HG02678 (cell line): ENCODE measurements around the gene ARMC7.
A peak's percentile ranks its signal among the peaks of the same experiment; 100 is the strongest.

Experiments used
- ATAC-seq: cut with Tn5 transposase; IDR thresholded peaks from one replicate; pipeline ENCODE4 v1.9.1; 2021; ENCODE audit warnings: mild to moderate bottlenecking, moderate library complexity; ENCODE audit not compliant: unreplicated experiment

The ARMC7 gene

DNA sequence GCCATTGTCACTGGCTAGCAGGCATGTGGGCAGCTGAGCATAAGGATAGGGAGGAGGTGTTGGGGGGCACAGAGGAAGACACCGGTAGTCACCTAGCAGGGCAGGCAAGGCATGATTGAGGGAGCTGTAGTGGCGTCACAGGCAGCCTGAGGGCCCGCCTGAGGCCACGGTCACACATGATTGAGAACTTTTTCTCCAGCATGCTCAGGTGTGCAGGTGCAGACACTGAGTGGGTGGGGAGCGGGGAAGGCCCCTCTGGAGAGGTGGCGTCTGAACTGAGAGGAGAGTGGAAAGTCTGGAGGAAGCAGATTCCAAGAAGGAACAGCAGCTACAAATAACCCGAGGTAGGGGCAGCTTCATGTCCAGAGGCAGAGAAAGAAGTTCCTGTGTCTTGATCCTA is 10.9 kb upstream of the ARMC7 start:
- ATAC-seq, result no peak

DNA sequence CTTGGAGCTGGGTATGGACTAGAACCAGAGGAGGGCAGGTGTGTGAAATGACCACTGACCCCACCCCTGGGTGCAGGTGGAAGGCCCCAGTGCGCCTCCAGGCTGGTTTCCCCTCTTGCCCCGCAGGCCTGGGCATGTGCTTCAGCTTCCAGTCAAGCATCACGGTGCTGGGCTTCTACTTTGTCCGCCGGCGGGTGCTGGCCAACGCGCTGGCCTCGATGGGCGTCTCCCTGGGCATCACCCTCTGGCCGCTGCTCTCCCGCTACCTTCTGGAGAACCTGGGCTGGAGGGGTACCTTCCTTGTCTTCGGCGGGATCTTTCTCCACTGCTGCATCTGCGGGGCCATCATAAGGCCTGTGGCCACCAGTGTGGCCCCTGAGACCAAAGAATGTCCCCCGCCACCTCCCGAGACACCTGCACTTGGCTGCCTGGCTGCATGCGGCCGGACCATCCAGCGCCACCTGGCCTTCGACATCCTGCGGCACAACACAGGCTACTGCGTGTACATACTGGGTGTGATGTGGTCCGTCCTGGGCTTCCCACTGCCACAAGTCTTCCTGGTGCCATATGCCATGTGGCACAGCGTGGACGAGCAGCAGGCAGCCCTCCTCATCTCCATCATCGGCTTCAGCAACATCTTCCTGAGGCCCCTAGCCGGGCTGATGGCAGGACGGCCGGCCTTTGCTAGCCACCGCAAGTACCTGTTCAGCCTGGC is 9.7 kb upstream of the ARMC7 start:
- no peak for ATAC-seq

DNA sequence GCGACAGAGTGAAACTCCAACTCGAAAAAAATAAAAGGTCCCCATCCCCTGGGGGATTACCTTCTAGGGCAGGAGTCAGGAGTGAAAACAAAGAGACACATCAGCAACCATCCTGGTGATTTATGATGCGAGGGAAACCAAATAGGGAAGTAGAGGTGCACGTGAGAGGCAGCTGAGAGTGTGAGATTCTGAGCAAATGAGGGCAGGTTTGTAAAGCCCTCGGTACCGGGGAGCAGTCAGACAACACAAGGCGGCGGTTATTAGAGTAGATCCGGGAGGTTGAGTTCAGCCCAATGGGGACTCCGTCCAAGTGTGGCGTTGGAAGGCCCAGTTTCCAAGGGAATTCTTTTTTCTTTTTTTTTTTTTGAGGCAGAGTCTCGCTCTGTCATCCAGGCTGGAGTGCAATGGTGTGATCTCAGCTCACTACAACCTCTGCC is 7.4 kb upstream of the ARMC7 start:
- no peak for ATAC-seq

DNA sequence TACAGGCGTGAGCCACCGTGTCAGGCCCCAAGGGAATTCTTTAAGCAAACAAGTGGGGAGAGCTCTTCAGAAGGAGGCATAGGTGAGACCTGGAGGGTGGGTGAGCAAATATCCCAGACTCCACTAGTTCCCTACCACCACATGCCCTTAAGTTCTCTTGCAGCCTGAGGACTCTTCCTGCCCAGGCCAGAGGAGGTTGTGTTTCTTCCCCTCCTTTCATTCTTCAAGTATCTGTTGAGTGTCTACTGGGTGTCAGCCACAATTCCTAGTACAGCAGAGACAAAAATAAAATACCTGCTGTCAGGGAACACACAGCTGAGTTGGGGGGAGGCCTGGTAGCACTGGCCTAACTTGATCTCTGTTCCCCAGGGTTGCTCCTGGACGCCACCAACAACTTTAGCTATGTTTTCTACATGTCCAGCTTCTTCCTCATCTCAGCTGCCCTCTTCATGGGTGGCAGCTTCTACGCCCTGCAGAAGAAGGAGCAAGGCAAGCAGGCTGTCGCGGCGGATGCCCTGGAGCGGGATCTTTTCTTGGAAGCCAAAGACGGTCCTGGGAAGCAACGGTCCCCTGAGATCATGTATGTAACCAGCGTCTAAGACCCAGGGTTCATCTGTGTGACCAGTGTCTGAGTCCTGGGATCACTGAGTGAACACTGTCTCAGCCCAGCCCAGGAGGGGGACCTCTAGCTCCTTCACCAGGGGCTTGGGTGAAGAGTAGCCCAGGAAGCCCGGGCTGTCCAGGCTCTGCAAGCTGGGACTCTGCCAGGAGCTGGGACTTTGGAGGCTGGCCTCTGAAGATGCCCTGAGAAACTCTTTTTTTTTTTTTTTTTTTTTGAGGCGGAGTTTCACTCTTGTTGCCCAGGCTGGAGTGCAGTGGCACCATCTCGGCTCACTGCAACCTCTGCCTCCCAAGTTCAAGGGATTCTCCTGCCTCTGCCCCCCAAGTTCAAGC is 5.9 kb upstream of the ARMC7 start:
- no peak for ATAC-seq

DNA sequence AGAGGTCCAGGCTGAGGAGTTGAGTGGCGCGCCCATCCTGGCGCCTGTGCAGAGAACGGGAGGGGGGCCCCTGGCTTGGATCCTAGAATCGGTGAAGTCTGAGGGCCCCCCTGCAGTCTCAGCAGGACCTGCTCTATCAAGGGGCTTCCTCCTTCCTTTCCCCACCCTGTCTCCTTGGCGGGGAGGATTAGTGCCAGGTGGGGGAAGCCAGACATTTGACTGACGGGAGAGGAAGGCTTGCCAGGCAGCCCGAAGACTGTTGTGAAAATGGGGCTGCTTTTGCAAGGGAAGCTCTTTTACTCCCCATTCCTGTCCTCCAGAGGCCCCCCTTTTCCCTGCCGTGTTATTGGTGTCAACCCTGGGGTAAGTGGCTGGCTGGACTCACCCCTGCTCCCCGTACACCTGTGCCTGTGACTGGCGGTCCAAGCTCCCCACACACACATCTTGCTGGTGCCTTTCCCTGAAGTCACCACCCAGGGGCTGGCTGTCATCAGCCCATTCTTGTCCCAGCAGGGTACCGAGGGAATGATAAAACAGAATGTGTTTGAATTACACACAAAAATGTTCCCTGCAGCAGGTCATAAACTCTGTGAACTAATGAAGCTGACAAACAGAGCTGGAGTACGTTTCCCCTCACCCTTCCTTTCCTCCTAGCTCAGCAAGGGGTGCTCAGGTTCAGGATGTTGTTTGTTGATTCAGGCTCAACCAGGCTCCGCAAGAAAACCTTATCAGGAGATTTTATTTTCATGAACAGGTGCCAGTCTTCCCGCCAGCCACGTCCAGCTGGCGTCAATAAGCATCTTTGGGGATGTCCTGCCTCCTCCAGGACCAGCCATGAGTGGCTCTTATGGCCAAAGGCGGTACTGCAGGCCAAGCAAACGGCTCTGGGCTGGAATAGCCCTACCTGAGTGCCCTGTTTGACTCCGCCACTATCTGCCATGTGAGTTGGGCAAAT is 4.4 kb upstream of the ARMC7 start:
- ATAC-seq, result no peak

DNA sequence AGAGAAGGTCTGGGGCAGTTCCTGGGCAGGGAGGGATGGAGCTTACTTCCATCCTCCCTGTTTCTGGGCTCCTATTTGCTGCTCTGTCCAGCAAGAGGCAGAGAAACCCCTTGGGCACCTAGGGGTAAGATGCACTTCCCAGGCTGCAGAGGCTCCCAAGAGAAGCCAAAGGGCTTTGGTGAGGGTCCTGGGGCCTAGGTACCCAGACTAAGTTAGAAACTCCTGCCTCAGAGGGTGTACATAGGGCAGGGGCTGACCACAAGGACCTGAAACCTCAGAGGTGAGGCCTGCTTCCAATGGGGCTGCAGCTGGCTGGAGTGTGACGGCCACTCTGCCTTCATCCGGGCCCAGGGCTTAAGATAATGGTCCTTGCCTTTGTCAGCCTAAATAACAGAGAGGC is 1.6 kb upstream of the ARMC7 start:
- no peak for ATAC-seq

DNA sequence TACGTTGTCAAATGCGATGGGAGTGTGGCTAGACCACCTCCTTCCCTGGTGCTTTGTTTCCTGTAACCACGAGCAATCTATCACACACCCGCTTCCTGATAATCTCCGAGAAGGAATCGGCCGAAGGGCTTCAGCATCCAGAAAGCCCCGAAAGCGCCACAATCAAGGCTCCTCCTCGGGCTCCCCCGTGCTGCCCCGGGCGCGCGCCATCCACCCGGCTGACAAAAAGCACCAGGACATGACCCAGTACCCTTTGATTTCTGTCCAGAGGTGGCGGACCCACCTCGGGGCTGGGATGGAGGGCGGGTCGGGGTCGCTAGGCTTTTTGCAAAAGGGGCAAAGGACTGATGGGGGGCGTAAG is 743 bp upstream of the ARMC7 start:
- no peak for ATAC-seq

DNA sequence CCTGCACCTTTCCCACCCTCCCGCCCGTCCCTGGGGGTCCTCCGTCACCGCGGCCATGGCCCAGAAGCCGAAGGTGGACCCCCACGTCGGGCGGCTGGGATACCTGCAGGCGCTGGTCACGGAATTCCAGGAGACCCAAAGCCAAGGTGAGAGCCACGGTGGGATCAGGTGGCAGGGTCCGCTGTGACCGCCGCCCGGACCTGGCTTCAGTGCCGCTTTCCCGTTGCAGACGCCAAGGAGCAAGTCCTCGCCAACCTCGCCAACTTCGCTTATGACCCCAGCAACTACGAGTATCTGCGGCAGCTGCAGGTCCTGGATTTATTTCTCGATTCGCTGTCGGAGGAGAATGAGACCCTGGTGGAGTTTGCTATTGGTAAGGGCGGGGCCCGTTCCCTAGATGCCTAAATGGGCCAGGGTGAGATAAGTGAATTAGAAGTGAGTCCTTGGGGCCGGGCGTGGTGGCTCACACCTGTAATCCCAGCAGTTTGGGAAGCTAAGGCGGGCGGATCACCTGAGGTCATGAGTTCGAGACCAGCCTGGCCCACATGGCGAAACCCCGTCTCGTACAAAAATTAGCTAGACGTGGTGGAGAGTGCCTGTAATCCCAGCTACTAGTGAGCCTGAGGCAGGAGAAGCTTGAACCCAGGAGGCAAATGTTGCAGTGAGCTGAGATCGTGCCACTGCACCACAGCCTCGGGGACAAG is 617 bp downstream of the ARMC7 start:
- no peak for ATAC-seq

DNA sequence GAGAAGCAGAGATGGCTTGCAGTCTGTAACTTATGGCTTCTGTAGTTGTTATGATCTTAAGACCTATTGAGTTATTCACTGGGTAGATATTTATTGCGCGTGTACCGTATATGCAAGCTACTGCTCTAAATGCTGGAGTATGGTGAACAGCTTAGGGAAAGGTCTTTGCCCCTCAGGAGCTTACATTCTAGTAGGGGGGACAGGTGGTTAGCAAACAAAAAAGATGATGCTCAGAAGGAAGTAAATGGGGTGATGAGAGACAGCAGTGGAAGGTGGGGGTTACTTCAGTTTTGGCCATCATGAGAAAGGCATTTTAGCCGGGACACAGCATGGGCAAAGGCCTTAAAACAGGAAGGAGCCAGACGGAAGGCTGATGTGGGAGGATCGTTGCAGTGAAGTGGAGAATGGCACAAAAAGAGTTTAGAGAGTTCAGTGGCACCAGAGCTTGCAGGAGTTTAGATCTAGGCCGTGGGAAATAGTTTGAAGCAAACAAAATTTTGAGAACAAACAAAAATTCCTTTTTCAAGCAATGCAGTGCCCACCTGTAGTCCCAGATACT is 2.1 kb downstream of the ARMC7 start:
- no peak for ATAC-seq

DNA sequence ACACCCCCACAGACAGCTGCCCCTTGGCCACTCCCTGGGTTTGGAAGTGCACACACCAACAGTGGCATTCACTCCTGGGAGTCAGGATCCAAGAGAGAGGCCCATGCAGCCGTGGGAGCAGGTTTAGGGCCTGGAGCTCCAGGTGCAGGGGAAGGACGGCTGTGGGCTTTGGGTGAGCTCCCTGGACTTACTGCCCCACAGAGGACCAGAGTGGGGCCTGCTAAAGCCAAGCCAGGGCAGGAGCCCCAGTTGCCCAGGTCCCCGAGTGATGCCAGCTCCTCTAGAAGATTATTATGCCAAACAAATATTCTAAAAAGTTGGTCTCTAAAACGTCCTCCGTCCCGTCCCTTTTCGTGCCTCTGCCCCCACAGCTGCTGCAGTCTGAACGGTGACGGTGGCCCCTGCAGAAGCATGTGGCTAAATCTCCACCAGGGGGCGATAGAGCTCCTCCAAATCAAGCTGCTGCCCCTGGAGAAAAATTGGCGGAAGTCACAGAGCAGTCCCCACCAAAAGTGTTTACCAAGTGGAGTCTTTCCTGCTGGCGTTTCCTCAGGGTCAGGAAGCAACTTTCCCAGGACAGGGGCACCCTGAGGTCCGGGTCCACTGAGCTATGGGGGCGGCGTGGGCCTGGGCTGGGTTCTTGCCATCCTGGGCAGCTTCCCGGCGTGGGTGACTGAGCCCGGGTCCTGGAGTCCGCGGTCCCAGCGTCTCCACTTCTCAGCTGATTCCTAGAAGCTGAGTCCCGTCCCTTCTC is 4.2 kb downstream of the ARMC7 start:
- peak; percentile 41 for ATAC-seq

DNA sequence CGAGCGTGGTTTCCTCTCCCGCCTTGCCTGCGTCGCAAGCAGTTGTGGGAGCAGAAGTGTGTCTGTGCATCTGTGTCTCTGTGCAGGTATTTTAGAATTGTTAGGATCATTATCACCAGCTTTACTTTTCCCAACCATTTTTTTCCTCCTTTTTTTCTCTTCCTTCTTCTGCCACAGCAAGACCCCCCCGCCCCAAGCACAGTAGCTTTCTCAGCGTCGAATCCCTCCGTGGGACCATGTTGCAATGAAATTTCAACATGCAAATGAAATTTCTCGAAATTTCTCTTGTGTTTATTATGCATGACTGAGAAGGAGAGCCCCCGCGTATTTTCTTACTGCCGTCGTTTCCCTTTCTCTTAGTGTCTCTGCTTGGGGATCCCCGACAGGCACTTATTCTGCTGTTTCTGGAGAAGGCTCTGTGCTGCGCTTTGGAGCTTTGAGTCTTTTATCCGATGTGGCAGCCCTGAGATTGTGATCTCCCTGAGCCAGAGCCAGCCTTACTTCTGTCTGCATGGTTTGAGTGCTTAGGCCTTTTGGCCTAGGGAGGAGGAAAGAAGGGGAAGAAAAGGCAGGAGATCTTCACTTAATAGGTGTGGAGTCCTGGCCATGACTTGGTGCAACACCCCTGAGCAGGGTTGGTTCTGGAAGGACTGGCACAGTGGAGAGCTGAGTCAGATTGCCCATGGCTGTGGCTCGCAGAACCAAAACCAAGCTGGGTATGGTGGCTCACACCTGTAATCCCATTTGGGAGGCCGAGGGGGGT is 5.0 kb downstream of the ARMC7 start:
- no peak for ATAC-seq

DNA sequence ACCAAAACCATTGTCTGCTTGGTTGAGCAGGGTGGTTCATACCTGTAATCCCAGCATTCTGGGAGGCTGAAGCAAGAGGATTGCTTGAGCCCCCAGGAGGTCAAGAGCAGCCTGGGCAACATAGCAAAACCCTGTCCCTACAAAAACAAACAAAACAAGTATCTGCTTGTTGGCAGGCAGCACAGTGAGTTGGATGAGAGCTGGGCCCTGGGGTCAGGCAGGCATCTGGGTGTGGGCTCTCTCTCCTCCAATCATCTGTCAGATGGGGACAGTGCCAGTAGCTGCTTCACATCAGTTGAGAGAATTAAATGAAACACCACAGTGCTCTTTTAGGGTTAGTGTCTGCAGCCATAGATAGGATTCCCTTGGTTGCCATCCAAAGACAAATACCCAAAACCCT is 5.8 kb downstream of the ARMC7 start:
- ATAC-seq, result no peak

DNA sequence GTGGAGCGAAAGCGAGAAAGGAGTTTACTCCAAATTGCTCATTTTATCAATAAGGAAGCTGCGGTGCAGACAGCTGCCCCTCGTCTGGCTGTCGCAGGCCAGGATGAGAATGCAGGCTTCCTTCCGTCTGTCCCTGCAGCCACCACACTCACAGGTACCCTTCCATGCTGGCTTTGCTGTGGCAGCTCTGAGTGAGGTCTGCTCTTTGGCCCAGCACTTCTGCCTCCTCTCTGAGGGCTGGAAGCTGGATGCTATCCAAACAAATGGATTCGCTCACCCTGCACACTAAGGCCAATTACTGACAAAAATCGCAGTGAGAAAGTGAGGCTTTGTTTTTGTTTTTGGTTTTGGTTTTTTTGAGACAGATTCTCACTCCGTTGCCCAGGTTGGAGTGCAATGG is 7.0 kb downstream of the ARMC7 start:
- ATAC-seq, result no peak

DNA sequence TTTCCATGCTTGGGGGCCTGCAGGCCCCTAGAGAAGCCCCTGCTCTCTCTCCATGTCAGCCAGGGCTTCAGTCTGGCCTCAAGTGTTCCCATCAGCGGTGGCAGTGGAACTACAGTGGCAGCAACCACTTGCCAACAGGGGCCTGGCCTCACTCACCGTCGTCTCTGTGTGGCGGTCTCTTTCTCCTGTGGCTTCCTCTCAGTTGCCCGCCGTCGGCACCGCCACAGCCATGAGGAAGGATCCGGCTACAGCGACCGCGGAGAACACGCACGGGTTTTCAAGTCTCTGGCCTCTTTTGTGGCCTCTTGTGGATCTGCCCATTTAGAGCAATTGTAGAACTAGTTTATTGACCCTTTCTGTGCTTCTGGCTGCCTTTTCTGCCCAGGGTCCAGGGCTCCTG is 8.5 kb downstream of the ARMC7 start:
- ATAC-seq, result no peak

DNA sequence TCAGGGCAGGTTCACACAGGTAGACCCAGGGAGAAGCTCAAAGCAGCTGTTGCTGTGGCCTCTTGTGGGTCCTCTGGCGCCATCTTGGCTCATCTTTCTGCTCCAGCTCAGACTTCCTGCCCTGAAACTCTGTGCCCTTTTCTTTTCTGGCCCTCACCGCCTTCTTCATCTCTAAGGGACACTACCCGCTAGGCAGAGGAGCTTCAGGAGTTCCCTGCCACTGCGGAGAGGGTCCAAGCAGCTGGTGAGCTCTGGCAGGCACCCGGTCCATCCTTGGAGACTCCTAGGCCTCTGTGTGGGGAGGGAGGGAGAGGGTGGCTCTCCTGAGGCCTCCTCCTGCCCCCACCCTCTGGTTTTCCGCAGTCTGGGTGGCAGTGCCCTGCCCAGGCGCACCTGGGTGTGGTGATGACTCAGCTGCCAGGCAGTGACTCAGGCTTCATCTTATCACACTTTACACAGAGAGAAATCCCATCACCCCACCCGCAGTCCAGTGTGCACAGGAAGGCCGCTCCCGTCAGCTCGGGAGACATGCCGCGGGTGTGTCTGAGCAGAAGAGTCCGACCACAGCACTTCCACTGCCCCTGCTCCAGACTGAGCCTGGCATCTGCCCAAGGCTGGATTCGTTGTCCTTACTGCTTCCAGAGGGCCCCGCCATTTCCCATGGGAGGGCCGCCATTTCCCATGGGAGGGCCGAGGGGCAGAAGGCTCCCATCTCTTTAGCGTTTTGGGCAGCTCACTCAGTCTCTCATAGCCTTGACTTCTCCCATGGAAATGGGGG is 14.5 kb downstream of the ARMC7 start:
- no peak for ATAC-seq

DNA sequence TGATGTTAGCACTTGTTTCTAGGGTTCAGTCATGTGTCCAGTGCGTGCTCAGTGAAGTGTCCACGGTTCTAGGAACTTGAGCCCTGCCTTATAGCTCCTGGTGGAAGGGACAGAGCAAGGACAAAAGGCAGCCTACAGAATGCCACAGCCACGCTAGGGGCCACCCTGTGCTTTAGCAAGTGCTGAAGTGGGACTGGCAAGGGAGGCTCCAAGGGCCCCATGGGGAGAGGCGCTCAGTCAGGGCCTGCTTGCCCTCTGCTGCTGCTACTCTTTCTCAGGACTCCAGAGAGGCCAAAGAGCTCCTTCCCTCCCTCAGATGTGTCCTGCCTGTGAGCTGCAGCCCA is 15.0 kb downstream of the ARMC7 start:
- ATAC-seq, result no peak

DNA sequence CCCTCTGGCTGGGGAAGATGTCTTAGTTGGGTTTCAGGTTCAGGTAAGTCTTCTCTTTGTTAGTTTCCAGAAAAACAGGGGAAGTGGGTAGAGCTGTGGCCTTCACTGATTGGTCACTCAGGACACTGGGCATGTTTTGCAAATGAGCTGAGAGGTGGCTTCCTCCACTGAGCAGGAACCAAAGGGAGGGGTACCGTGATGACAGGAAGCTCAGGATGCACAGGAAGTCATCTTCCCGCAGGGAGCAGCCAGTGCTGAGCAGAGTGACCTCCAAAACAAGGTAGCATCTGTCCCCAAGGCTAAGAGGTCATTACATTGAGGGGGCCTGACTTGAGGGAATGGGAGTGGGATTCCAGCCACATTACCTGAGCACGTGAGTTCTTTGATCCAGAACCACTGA is 16.2 kb downstream of the ARMC7 start:
- ATAC-seq, result no peak

DNA sequence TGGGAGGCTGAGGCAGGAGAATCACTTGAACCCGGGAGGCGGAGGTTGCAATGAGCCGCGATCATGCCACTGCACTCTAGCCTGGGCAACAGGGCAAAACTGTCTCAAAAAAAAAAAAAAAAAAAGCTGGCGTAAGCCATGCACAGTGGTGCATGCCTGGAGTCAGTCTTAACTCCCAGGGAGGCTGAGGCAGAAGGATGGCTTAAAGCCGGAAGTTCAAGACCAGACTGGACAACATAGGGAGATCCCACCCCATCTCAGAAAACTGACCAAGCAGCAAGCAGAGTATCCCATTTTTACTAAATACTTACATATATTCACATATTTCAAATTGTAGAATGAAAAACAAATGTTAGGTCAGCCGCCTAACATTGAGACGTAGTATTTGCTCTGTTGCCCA is 17.2 kb downstream of the ARMC7 start:
- no peak for ATAC-seq
